SK-N-SH treated with all-trans-retinoic acid at 6 μM for 48 hours (cell line): ENCODE results near the gene ELAPOR1.
A peak's percentile ranks its signal among the peaks of the same experiment; 100 is the strongest.

ENCODE experiments used
- ARNTL ChIP-seq: fragments of 450-650 bp; formaldehyde crosslinking; IDR thresholded peaks from 2 replicates; pipeline ENCODE4 v1.5.0; 2020; ENCODE audit warnings: low read depth, mild to moderate bottlenecking, moderate library complexity, borderline replicate concordance
- BACH2 ChIP-seq: fragments of 250-450 bp; sonication (Bioruptor Pico); IDR thresholded peaks from 2 replicates; pipeline ENCODE4 v1.9.0; 2021; ENCODE audit warnings: mild to moderate bottlenecking, borderline replicate concordance
- CSDC2 ChIP-seq: fragments of 250-450 bp; sonication (Bioruptor Pico); IDR thresholded peaks from 2 replicates; pipeline ENCODE4 v1.5.0; 2020; ENCODE audit warnings: mild to moderate bottlenecking, moderate library complexity
- ISL1 ChIP-seq: fragments of 250-450 bp; sonication (Bioruptor Pico); IDR thresholded peaks from 2 replicates; pipeline ENCODE4 v2.1.2; 2022; ENCODE audit warnings: mild to moderate bottlenecking, moderate library complexity
- OSR1 ChIP-seq: fragments of 250-450 bp; sonication (Bioruptor Pico); IDR thresholded peaks from 2 replicates; pipeline ENCODE4 v1.8.0; 2022; ENCODE audit warnings: moderate library complexity, mild to moderate bottlenecking, inconsistent platforms
- PATZ1 ChIP-seq: fragments of 250-450 bp; sonication (Bioruptor Pico); IDR thresholded peaks from 2 replicates; pipeline ENCODE4 v1.8.0; 2020; ENCODE audit warnings: mild to moderate bottlenecking, moderate library complexity, borderline replicate concordance
- PPARA ChIP-seq: fragments of 250-450 bp; sonication (Bioruptor Pico); IDR thresholded peaks from 2 replicates; pipeline ENCODE4 v1.5.0; 2020; ENCODE audit warnings: mild to moderate bottlenecking, borderline replicate concordance
- SNAI2 ChIP-seq: fragments of 250-450 bp; sonication (Bioruptor Pico); IDR thresholded peaks from 2 replicates; pipeline ENCODE4 v1.5.0; 2020; ENCODE audit warnings: mild to moderate bottlenecking, moderate library complexity
- ZC3H10 ChIP-seq: fragments of 250-450 bp; sonication (Bioruptor Pico); IDR thresholded peaks from 2 replicates; pipeline ENCODE4 v1.5.1; 2021; ENCODE audit warnings: mild to moderate bottlenecking, moderate library complexity
- ZFP3 ChIP-seq: fragments of 250-450 bp; sonication (Bioruptor Pico); IDR thresholded peaks from 2 replicates; pipeline ENCODE4 v1.5.0; 2020; ENCODE audit warnings: mild to moderate bottlenecking, moderate library complexity
- ZNF8 ChIP-seq: fragments of 450-650 bp; formaldehyde crosslinking; IDR thresholded peaks from 2 replicates; pipeline ENCODE4 v1.5.0; 2020; ENCODE audit warnings: mild to moderate bottlenecking, moderate library complexity
- TF ChIP-seq, protein P1 (sequence below): fragments of 250-450 bp; sonication (Bioruptor Pico); IDR thresholded peaks from 2 replicates; pipeline ENCODE4 v1.5.1; 2021; ENCODE audit warnings: mild to moderate bottlenecking, moderate library complexity
- TF ChIP-seq, protein P2 (sequence below): fragments of 250-450 bp; sonication (Bioruptor Pico); IDR thresholded peaks from 2 replicates; pipeline ENCODE4 v1.5.0; 2020; ENCODE audit warnings: mild to moderate bottlenecking, moderate library complexity

- TF ChIP-seq ISL1 (CRISPR knock-in tag) (no peak), PPARA (CRISPR knock-in tag) (no peak), PATZ1 (CRISPR knock-in tag) (peak; percentile 95), ZC3H10 (peak; percentile 33; the same call in 1 of the 2 replicates), ZNF8 (CRISPR knock-in tag) (no peak), BACH2 (no peak), CSDC2 (CRISPR knock-in tag) (peak; percentile 49; the same call in 1 of the 2 replicates), ZFP3 (CRISPR knock-in tag) (no peak), OSR1 (no peak), SNAI2 (CRISPR knock-in tag) (no peak), ARNTL (CRISPR knock-in tag) (no peak)
- TF ChIP-seq, protein P1, sequence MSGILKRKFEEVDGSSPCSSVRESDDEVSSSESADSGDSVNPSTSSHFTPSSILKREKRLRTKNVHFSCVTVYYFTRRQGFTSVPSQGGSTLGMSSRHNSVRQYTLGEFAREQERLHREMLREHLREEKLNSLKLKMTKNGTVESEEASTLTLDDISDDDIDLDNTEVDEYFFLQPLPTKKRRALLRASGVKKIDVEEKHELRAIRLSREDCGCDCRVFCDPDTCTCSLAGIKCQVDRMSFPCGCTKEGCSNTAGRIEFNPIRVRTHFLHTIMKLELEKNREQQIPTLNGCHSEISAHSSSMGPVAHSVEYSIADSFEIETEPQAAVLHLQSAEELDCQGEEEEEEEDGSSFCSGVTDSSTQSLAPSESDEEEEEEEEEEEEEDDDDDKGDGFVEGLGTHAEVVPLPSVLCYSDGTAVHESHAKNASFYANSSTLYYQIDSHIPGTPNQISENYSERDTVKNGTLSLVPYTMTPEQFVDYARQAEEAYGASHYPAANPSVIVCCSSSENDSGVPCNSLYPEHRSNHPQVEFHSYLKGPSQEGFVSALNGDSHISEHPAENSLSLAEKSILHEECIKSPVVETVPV (CRISPR knock-in tag), result peak; percentile 84
- TF ChIP-seq, protein P2, sequence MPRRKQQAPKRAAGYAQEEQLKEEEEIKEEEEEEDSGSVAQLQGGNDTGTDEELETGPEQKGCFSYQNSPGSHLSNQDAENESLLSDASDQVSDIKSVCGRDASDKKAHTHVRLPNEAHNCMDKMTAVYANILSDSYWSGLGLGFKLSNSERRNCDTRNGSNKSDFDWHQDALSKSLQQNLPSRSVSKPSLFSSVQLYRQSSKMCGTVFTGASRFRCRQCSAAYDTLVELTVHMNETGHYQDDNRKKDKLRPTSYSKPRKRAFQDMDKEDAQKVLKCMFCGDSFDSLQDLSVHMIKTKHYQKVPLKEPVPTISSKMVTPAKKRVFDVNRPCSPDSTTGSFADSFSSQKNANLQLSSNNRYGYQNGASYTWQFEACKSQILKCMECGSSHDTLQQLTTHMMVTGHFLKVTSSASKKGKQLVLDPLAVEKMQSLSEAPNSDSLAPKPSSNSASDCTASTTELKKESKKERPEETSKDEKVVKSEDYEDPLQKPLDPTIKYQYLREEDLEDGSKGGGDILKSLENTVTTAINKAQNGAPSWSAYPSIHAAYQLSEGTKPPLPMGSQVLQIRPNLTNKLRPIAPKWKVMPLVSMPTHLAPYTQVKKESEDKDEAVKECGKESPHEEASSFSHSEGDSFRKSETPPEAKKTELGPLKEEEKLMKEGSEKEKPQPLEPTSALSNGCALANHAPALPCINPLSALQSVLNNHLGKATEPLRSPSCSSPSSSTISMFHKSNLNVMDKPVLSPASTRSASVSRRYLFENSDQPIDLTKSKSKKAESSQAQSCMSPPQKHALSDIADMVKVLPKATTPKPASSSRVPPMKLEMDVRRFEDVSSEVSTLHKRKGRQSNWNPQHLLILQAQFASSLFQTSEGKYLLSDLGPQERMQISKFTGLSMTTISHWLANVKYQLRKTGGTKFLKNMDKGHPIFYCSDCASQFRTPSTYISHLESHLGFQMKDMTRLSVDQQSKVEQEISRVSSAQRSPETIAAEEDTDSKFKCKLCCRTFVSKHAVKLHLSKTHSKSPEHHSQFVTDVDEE (CRISPR knock-in tag), result peak; percentile 62; the same call in 1 of the 2 replicates
These were observed 13.8 kb upstream of the ELAPOR1 start for GRCh38 chr1:109099938-109100773.
